IPS DF 6.9 (cell line): ENCODE results near the gene ZNF561.
A peak's percentile ranks its signal among the peaks of the same experiment; 100 is the strongest.
"Not testable (repeated sequence)": the region's sequence is repeated elsewhere in the genome, so short reads cannot be mapped to it uniquely, and the experiment has no call there.

ENCODE experiments used
- DNase-seq: peaks from one replicate; pipeline ENCODE4 v3.0.0-alpha.2; 2013; ENCODE audit warnings: low read depth, low spot score
- H3K27ac ChIP-seq: one replicate; pipeline ENCODE4 v1.5.1; 2013; ENCODE audit warnings: low read length, control low read depth
- H3K27me3 ChIP-seq: 2 replicates; pipeline ENCODE4 v1.6.1; 2013; ENCODE audit warnings: mild to moderate bottlenecking, low read length; ENCODE audit not compliant: control insufficient read depth, insufficient read depth
- H3K36me3 ChIP-seq: 2 replicates; pipeline ENCODE4 v1.6.1; 2013; ENCODE audit warnings: low read length; ENCODE audit not compliant: control insufficient read depth, insufficient read depth
- H3K4me1 ChIP-seq: 2 replicates; pipeline ENCODE4 v1.6.1; 2013; ENCODE audit warnings: low read length; ENCODE audit not compliant: control insufficient read depth, insufficient read depth
- H3K4me3 ChIP-seq: 2 replicates; pipeline ENCODE4 v1.5.1; 2013; ENCODE audit warnings: mild to moderate bottlenecking, low read length
- H3K9me3 ChIP-seq: 2 replicates; pipeline ENCODE4 v1.6.1; 2013; ENCODE audit warnings: low read length, inconsistent platforms; ENCODE audit not compliant: control insufficient read depth, insufficient read depth
- WGBS: extraction: QIAGEN DNeasy Blood & Tissue Kit; methylation state at CpG from one replicate; pipeline ENCODE4 v1.1.7; 2013; ENCODE audit warnings: mixed read lengths, missing lambda C conversion rate; ENCODE audit not compliant: insufficient read length, insufficient coverage; 5-methylcytosine and 5-hydroxymethylcytosine counted together

ZNF561 gene

DNA sequence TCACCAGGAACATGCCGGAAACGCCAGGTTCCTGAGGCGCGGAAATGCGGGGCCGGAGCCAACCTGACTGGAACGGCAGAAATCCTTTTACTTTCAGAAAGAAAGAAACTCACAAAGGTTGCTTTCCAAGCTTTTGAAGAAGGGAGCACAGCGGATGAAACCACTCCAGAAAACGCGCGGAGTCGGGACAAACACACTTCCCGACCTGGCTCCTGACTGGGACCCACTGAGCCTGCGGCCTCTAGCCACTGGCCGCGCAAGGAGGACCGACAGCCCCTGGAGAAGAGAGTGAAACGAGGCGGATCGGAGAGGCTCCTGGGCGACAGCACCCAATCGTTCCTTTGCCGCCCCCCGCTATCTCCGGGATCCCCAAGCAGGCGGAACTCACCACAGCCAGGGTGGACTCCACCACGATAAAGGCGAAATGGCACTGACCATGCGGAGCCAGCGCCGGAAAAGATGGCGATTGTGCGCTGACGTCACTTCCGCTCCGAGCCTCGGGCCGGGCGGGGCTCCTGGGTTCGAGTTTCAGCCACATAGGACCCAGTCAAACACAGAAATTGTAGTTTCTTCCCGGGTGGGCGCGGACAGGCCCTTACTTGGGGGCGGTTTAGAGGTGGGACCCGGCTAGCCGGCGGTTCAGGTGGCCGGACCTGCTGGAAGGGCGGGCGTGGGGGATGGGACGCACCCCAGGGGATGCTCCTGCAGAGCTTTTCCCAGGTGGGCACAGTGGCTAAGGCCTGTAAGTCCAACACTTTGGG is 36.8 kb downstream of the ZNF561 start, which contains the start of gene ZNF121:
ZNF121 (minus strand) TSS at position 432 of the 761 bp plus-strand sequence. CDS start 16,407 bp downstream, outside the sequence.
- no peaks in the 10 kb centered on the region for H3K27me3 ChIP-seq
- H3K4me1 ChIP-seq: 0 out of 2 replicates have a peak, but pooled peaks cover 1% of the 10 kb centered on the region
- 0 out of 2 replicates have a peak, but pooled peaks cover under 1% of the 10 kb centered on the region for H3K36me3 ChIP-seq
- WGBS: no CpG with 5 or more reads among the region's 51 CpGs
- peak within 1 kb of the TSS; percentile 99 for H3K4me3 ChIP-seq
- peak; percentile 89 for DNase-seq
- H3K27ac ChIP-seq: no peak within 1 kb of the TSS
- no peaks in the 10 kb centered on the region for H3K9me3 ChIP-seq

DNA sequence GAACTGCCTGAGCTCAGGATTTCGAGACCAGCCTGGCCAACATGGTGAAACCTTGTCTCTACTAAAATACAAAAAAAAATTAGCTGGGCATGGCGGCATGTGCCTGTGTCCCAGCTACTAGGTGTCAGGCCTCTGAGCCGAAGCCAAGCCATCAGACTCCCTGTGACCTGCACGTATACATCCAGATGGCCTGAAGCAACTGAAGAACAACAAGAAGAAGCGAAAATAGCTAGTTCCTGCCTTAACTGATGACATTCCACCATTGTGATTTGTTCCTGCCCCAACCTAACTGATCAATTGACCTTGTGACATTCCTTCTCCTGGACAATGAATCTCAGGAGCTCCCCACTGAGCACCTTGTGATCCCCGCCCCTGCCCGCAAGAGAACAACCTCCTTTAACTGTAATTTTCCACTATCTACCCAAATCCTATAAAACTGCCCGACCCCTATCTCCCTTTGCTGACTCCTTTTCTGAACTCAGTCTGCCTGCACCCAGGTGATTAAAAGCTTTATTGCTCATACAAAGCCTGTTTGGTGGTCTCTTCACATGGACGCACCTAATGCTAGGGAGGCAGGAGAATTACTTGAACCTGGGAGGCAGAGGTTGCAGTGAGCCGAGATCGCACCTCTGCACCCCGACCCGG is 38.8 kb downstream of the ZNF561 start:
- not testable (repeated sequence) for H3K36me3 ChIP-seq, H3K4me1 ChIP-seq, DNase-seq, H3K27ac ChIP-seq, H3K9me3 ChIP-seq, H3K27me3 ChIP-seq
- no CpG with 5 or more reads among the region's 13 CpGs for WGBS
- H3K4me3 ChIP-seq: peak overlapping the region; percentile 33; the same call in 1 of the 2 replicates

DNA sequence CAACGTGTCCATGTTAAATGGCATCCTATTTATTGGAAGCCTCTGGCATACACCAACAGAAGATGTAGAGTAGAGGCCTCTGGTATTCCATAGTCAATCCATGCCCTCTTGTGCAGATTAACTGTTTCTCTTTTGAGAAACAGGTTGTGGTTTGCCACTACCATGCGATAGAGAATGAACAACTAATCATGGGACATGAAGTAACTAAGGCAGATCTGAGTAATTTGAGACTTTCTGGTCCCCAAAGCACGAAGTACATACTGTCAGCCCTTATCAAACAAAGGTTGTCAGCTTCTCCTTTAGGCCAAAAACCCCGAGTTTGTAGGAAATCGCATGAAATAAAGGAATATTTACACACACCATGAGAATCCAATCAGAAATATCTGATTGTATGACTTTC is 40.3 kb downstream of the ZNF561 start:
- no peak overlapping the region for H3K4me3 ChIP-seq
- no CpG with 5 or more reads among the region's 5 CpGs for WGBS
- H3K4me1 ChIP-seq: 0 out of 2 replicates have a peak, but pooled peaks cover 1% of the 10 kb centered on the region
- no peaks in the 10 kb centered on the region for H3K9me3 ChIP-seq
- no peaks in the 10 kb centered on the region for H3K27me3 ChIP-seq
- no peak overlapping the region for H3K27ac ChIP-seq
- DNase-seq: no peak
- peaks cover 4% of the 10 kb centered on the region; the same call in 1 of the 2 replicates for H3K36me3 ChIP-seq

DNA sequence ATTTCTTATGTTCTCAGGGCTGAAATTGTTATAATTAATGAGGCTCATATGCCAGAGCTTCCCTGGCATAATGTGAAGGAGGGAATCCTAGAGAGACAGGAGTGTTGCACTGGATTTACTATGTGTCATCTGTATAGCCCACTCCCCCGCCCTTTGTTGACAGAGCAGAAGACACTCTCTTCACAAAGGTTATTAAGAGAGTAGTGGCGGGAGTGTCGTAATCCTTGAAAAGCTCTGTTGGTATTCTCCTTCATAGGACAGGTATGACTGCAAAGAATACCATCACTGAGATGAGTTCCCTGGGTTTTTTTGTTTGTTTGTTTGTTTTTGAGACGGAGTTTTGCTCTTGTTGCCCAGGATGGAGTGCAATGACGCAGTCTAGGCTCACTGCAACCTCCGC is 50.8 kb downstream of the ZNF561 start:
- peaks cover 11% of the 10 kb centered on the region for H3K9me3 ChIP-seq
- WGBS: no CpG with 5 or more reads among the region's 6 CpGs
- H3K27me3 ChIP-seq: no peaks in the 10 kb centered on the region

DNA sequence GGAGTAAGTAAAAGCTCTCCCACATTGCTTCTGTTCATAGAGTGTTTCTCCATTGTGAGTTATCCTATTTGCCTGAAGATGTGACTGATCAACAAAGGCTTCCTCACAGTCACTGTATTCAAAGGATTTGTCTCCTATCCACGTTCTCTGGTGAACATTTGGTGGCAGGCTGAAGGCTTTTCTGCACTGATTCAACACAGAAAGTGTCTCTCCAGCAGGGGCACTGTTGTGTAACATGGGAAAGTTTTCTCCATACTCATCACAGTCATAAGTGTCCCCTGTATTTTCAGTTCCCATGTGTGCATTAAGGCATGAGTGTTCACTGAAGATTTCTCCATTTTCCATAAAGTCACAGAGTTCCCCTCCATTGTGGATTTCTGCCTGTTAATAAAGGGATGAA is 54.3 kb downstream of the ZNF561 start:
- no peak for DNase-seq
- H3K4me3 ChIP-seq: no peak overlapping the region
- peaks cover 44% of the 10 kb centered on the region for H3K36me3 ChIP-seq
- no peaks in the 10 kb centered on the region for H3K4me1 ChIP-seq
- H3K27ac ChIP-seq: no peak overlapping the region
- peaks cover 11% of the 10 kb centered on the region for H3K9me3 ChIP-seq
- no peaks in the 10 kb centered on the region for H3K27me3 ChIP-seq
- WGBS: no CpG with 5 or more reads among the region's 1 CpG

More for the DNA sequence above, 50.8 kb downstream of the ZNF561 start:
- no peak for DNase-seq
- Histone ChIP-seq H3K27ac (no peak overlapping the region), H3K4me1 (no peaks in the 10 kb centered on the region), H3K36me3 (peaks cover 24% of the 10 kb centered on the region), H3K4me3 (no peak overlapping the region)

DNA sequence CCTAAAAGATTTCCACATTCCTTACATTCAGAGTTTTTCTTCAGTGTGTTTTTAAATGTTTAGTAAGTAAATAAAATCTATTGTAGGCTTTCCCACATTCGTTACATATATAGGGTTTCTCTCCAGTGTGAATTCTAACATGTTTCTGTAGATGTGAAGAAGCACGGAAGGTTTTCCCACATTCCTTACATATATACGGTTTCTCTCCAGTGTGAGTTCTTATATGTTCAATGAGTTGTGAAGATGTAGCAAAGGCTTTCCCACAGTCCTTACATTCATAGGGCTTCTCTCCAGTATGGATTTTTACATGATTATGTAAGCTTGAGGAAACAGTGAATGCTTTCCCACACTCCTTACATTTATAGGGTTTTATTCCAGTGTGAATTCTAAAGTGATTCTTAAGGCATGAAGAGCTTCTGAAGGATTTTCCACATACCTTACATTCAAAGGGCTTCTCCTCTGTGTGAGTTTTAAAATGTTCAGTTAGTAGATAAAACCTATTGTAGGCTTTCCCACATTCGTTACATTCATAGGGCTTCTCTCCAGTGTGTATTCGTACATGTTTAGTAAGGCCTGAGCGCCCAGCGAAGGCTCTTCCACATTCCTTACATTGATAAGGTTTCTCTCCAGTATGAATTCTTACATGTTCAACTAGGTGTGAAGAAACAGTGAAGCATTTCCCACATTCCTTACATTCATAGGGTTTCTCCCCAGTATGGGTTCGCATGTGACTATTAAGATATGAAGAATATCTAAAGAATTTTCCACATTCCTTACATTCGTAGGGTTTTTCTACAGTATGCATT is 54.9 kb downstream of the ZNF561 start:
- no peak for DNase-seq
- peaks cover 47% of the 10 kb centered on the region for H3K36me3 ChIP-seq
- no peak overlapping the region for H3K27ac ChIP-seq
- H3K9me3 ChIP-seq: peaks cover 11% of the 10 kb centered on the region
- no peak overlapping the region for H3K4me3 ChIP-seq
- H3K27me3 ChIP-seq: no peaks in the 10 kb centered on the region
- no peaks in the 10 kb centered on the region for H3K4me1 ChIP-seq
- no CpG with 5 or more reads among the region's 9 CpGs for WGBS
